ENCODE measurements around the gene ZNF717. TPM values are rescaled to one million over a fixed set of nuclear protein-coding genes. Genes with fewer than 3 reads are reported as not detected.
"Not testable (repeated sequence)": the region's sequence is repeated elsewhere in the genome, so short reads cannot be mapped to it uniquely, and the experiment has no call there.

Gene ZNF717
- total and polyA plus RNA-seq, 2 of the 8 experiments (the other 6 are each of a cell fraction or from before 2014, with no cell fraction given): 14.2 TPM; not detected in 1

GRCh38 chr3:75771631-75772030, 13.7 kb downstream of the ZNF717 start:
- H2BK20ac ChIP-seq (ENCODE audit: low read length); H2BK5ac ChIP-seq (ENCODE audit: low read depth, low read length); H3K4ac ChIP-seq (replicated peaks; ENCODE audit: insufficient read length, low read depth, low read length); H3K23ac ChIP-seq (ENCODE audit: insufficient read length); H3K9ac ChIP-seq (replicated peaks in 1 of 4; ENCODE audit: extremely low read depth in 1 of 4, low read depth in 3 of 4, low read length in 3 of 4); H2BK12ac ChIP-seq (ENCODE audit: low read depth, low read length); H3K56ac ChIP-seq (replicated peaks; ENCODE audit: insufficient read length, low read depth, low read length); FAIRE-seq; H2BK120ac ChIP-seq (replicated peaks; ENCODE audit: low read depth, low read length); H3K18ac ChIP-seq (ENCODE audit: extremely low read depth, low read length); H4K8ac ChIP-seq (ENCODE audit: extremely low read depth, insufficient read depth, low read length); H3K4me3 ChIP-seq (ENCODE audit: extremely low read depth in 1 of 4, insufficient read depth in 2 of 4, low read depth in 3 of 4, low read length in 4 of 4); H3K23me2 ChIP-seq (ENCODE audit: low read depth, low read length); H3K27ac ChIP-seq (ENCODE audit: low read depth, low read length); H3K79me1 ChIP-seq (ENCODE audit: low read depth, low read length); H2BK15ac ChIP-seq (ENCODE audit: low read length); H3K4me1 ChIP-seq (replicated peaks in 1 of 4; ENCODE audit: control insufficient read depth in 3 of 4, insufficient read depth in 4 of 4, low read length in 3 of 4); DNase-seq (ENCODE audit: low read depth in 1 of 2, low spot score in 2 of 2); H4K5ac ChIP-seq (ENCODE audit: insufficient read length, low read depth, low read length); H2AK5ac ChIP-seq (ENCODE audit: low read depth, low read length); H3K27me3 ChIP-seq (replicated peaks in 1 of 4; ENCODE audit: control insufficient read depth in 3 of 4, extremely low read depth in 1 of 4, insufficient read depth in 3 of 4, low read length in 3 of 4); H2AFZ ChIP-seq (ENCODE audit: low read length); H3K4me2 ChIP-seq (ENCODE audit: insufficient read depth in 1 of 2, low read depth in 2 of 2, low read length in 2 of 2); H4K20me1 ChIP-seq (replicated peaks in 1 of 2; ENCODE audit: control insufficient read depth in 1 of 2, insufficient read depth in 2 of 2, low read length in 2 of 2); H3K14ac ChIP-seq (ENCODE audit: insufficient read length); H4K91ac ChIP-seq (replicated peaks; ENCODE audit: insufficient read length, low read length): not testable (repeated sequence)
- 76% methylated on average over 10 of the region's 10 CpGs; no CpG with 5 or more reads in 1 of the 2 experiments for WGBS, 2 experiments (ENCODE audit: extremely low coverage in 1 of 2, insufficient coverage in 1 of 2, insufficient read length in 1 of 2, insufficient replicate concordance in 2 of 2, low coverage in 1 of 2, low lambda C conversion rate in 2 of 2, missing lambda C conversion rate in 1 of 2)
- Histone ChIP-seq H3K79me2 (ENCODE audit: control insufficient read depth in 1 of 2, insufficient read depth in 2 of 2, low read length in 2 of 2) (peaks cover 0 to 12% of the 10 kb centered on the region in 2 experiments; a peak in 2 of 4 replicates), H3K36me3 (ENCODE audit: control insufficient read depth in 2 of 4, insufficient read depth in 4 of 4, low read length in 3 of 4) (peaks cover 0 to 21% (median 1%) of the 10 kb centered on the region in 4 experiments; a peak in 4 of 8 replicates), H3K9me3 (ENCODE audit: insufficient read depth in 2 of 2, low read depth in 1 of 2, low read length in 1 of 2) (peaks cover 0 to 12% of the 10 kb centered on the region in 2 experiments; a peak in 2 of 4 replicates)
- ChIA-PET CTCF (ENCODE audit: partially characterized antibody) (interaction anchor here (0.6 to 1.1 kb wide), 3 partner anchors 12 to 415 kb away, joined by 3 read pairs; no protein-coding TSS in a partner anchor), POLR2A (ENCODE audit: partially characterized antibody) (interaction anchor here (1.0 kb wide), 1 partner anchor 9 kb away, joined by 3 read pairs; no protein-coding TSS in a partner anchor)
- TF ChIP-seq CTCF (IDR thresholded peaks at IDR 0.05; ENCODE audit: control extremely low read depth in 1 of 3, insufficient read depth in 1 of 3, low read depth in 1 of 3, low read length in 3 of 3) (peak in 2 of 3 experiments; percentile 10 to 11; a peak in 2 of 4 replicates), RAD21 (IDR thresholded peaks at IDR 0.05 in 1 of 2, conservative IDR thresholded peaks at IDR 0.05 in 1 of 2; ENCODE audit: low read depth in 2 of 2, low read length in 2 of 2) (peak in 1 of 2 experiments; percentile 23; a peak in 2 of 4 replicates)

Measured in H1 (cell line).